G401 (cell line): Measurements from ENCODE around the gene EPHA6. TPM values are rescaled to one million over a fixed set of nuclear protein-coding genes. Genes with fewer than 3 reads are reported as not detected.

Source experiments
- DNase-seq: peaks from one replicate; pipeline ENCODE4 v3.0.0-alpha.2; 2015; ENCODE audit warnings: low spot score
- in situ Hi-C: cut with HindIII; loops from 2 replicates; pipeline ENCODE4 v1.10.0; 2016; ENCODE audit warnings: low sequenced_read_pairs, mixed read lengths
- total RNA-seq: library from RNA; depleted of rRNA; stranded (reverse); fragments of >200 nt; shearing (Covaris generic); gene quantifications from 2 replicates; pipeline ENCODE4 v1.2.3, GENCODE V29; 2014

Gene EPHA6
- total RNA-seq, 1 experiment from 2014 or later = not detected

GRCh38 chr3:97658668-97659285 is 844.4 kb downstream of the EPHA6 start:
- in situ Hi-C loops = no loop called here
- peak; percentile 58 for DNase-seq

GRCh38 chr3:97662264-97662663 is 847.9 kb downstream of the EPHA6 start:
- in situ Hi-C loops = no loop called here
- DNase-seq = no peak

- in situ Hi-C loops = no loop called here
- DNase-seq = no peak
These were observed 848.4 kb downstream of the EPHA6 start for GRCh38 chr3:97662762-97663161.

- in situ Hi-C loops = no loop called here
These were observed 851.5 kb downstream of the EPHA6 start for GRCh38 chr3:97665896-97666295.

GRCh38 chr3:97670952-97671351 is 856.6 kb downstream of the EPHA6 start:
- no peak for DNase-seq
- in situ Hi-C loops = no loop called here

More at GRCh38 chr3:97665896-97666295, 851.5 kb downstream of the EPHA6 start:
- DNase-seq = no peak

GRCh38 chr3:97673357-97673997 is 859.1 kb downstream of the EPHA6 start:
- DNase-seq = no peak
- in situ Hi-C loops = no loop called here

- DNase-seq = no peak
- in situ Hi-C loops = no loop called here
These were observed 860.1 kb downstream of the EPHA6 start for GRCh38 chr3:97674461-97674860.

GRCh38 chr3:97680210-97680609 is 865.8 kb downstream of the EPHA6 start:
- DNase-seq = no peak
- in situ Hi-C loops = no loop called here

GRCh38 chr3:97680696-97681095 is 866.3 kb downstream of the EPHA6 start:
- no peak for DNase-seq
- in situ Hi-C loops = no loop called here

GRCh38 chr3:97684490-97684889 is 870.1 kb downstream of the EPHA6 start:
- DNase-seq = no peak
- in situ Hi-C loops = no loop called here

- no peak for DNase-seq
- in situ Hi-C loops = no loop called here
These were observed 871.9 kb downstream of the EPHA6 start for GRCh38 chr3:97686258-97686657.

GRCh38 chr3:97687734-97688133 is 873.3 kb downstream of the EPHA6 start:
- peak; percentile 45 for DNase-seq
- in situ Hi-C loops = no loop called here

GRCh38 chr3:97689111-97689510 is 874.7 kb downstream of the EPHA6 start:
- in situ Hi-C loops = no loop called here
- DNase-seq = no peak

- in situ Hi-C loops = no loop called here
- no peak for DNase-seq
These were observed 875.6 kb downstream of the EPHA6 start for GRCh38 chr3:97689962-97690361.

- in situ Hi-C loops = no loop called here
- no peak for DNase-seq
These were observed 877.0 kb downstream of the EPHA6 start for GRCh38 chr3:97691354-97691753.

GRCh38 chr3:97692389-97692788 is 878.0 kb downstream of the EPHA6 start:
- DNase-seq = no peak
- in situ Hi-C loops = no loop called here

GRCh38 chr3:97692831-97693230 is 878.4 kb downstream of the EPHA6 start:
- in situ Hi-C loops = no loop called here
- DNase-seq = no peak

- in situ Hi-C loops = no loop called here
These were observed 880.5 kb downstream of the EPHA6 start for GRCh38 chr3:97694876-97695275.

GRCh38 chr3:97698691-97699090 is 884.3 kb downstream of the EPHA6 start:
- no peak for DNase-seq
- in situ Hi-C loops = no loop called here

More at GRCh38 chr3:97694876-97695275, 880.5 kb downstream of the EPHA6 start:
- no peak for DNase-seq

- DNase-seq = no peak
- in situ Hi-C loops = no loop called here
These were observed 885.5 kb downstream of the EPHA6 start for GRCh38 chr3:97699889-97700288.

- peak; percentile 92 for DNase-seq
- in situ Hi-C loops = no loop called here
These were observed 891.4 kb downstream of the EPHA6 start for GRCh38 chr3:97705764-97706163.
